HepG2 (cell line): ENCODE results near the gene BTG1. TPM values are rescaled to one million over a fixed set of nuclear protein-coding genes. Genes with fewer than 3 reads are reported as not detected.

Source experiments
- ATAC-seq: fragments of 200-7000 bp; cut with Tn5 transposase; 3 replicates; pipeline ENCODE4 v1.9.1; 2020; ENCODE audit warnings: mild to moderate bottlenecking, moderate library complexity
- BruUV-seq: library from RNA; stranded (reverse); fragments of 400-500 nt; replicated peaks from 2 replicates; lab custom pipeline; 2021; lab: Mats Ljungman, UMichigan
- CTCF ChIA-PET: fragments of 300-600 bp; formaldehyde crosslinking; extraction: SDS; loops from one replicate; lab custom pipeline; 2021; ENCODE audit warnings: low total read pairs, inconsistent platforms, low intra/inter-chr PET ratio; lab: Yijun Ruan, JAX
- POLR2A ChIA-PET: fragments of 350-600 bp; sonication (Branson Sonifier 250); formaldehyde crosslinking; loops from one replicate; lab custom pipeline; 2020; ENCODE audit warnings: antibody characterized with exemption, inconsistent platforms; lab: Yijun Ruan, JAX
- DNase-seq: peaks from one replicate; pipeline ENCODE4 v3.0.0-alpha.2; 2015; ENCODE audit warnings: low spot score
- FAIRE-seq: peaks from 3 replicates; lab custom pipeline; 2011; peaks lifted over from hg19 to GRCh38; lab: Jason Lieb, UNC
- H2AFZ ChIP-seq: one replicate; pipeline ENCODE4 v1.6.1; 2011; ENCODE audit warnings: low read length, inconsistent platforms
- H3K27ac ChIP-seq: fragments of 300-600 bp; 3 replicates; pipeline ENCODE4 v1.8.0; 2011; ENCODE audit warnings: mixed run types, mild to moderate bottlenecking, mixed read lengths, low read length, inconsistent platforms; ENCODE audit not compliant: insufficient read depth; ENCODE audit errors: extremely low read length
- H3K27me3 ChIP-seq, 2 experiments: fragments of 200-600 bp in 1 of 2; 2 replicates in 1 of 2; 3 replicates in 1 of 2; pipeline versions ENCODE4 v1.6.0 to v1.8.0; 2011; ENCODE audit warnings: low read length in 2 of 2, mild to moderate bottlenecking in 2 of 2, moderate library complexity in 2 of 2, inconsistent platforms in 1 of 2; ENCODE audit not compliant: insufficient read depth in 2 of 2, control insufficient read depth in 1 of 2
- H3K36me3 ChIP-seq, 2 experiments: fragments of 200-600 bp in 1 of 2; replicated peaks in 1 of 2; 2 replicates in 1 of 2; 3 replicates in 1 of 2; pipeline versions ENCODE4 v1.5.1 to v1.8.0; 2011; ENCODE audit warnings: low read length in 2 of 2, inconsistent platforms in 1 of 2; ENCODE audit not compliant: insufficient read depth in 2 of 2, control insufficient read depth in 1 of 2
- H3K4me1 ChIP-seq: 2 replicates; pipeline ENCODE4 v1.5.1; 2012; ENCODE audit warnings: low read length, inconsistent platforms; ENCODE audit not compliant: insufficient read depth
- H3K4me2 ChIP-seq: 2 replicates; pipeline ENCODE4 v1.6.0; 2011; ENCODE audit warnings: low read depth, low read length, inconsistent platforms
- H3K4me3 ChIP-seq, 3 experiments: fragments of 200-600 bp in 1 of 3; sonication (generic), shearing (Covaris generic) in 1 of 3; replicated peaks in 1 of 3; 2 replicates each; pipeline ENCODE4 v1.5.1; 2011 to 2016; ENCODE audit warnings: low read length in 3 of 3, inconsistent platforms in 2 of 3, low read depth in 2 of 3, mild to moderate bottlenecking in 2 of 3, control low read depth in 1 of 3, mixed read lengths in 1 of 3; ENCODE audit not compliant: insufficient read depth in 1 of 3
- H3K79me2 ChIP-seq: one replicate; pipeline ENCODE4 v1.6.1; 2011; ENCODE audit warnings: low read length, inconsistent platforms; ENCODE audit not compliant: insufficient read depth
- H3K9ac ChIP-seq: 2 replicates; pipeline ENCODE4 v1.6.0; 2011; ENCODE audit warnings: mild to moderate bottlenecking, low read depth, low read length, inconsistent platforms; ENCODE audit not compliant: insufficient read depth
- H3K9me3 ChIP-seq: 2 replicates; pipeline ENCODE4 v1.5.1; 2012; ENCODE audit warnings: mild to moderate bottlenecking, low read length
- H4K20me1 ChIP-seq: 2 replicates; pipeline ENCODE4 v1.6.0; 2011; ENCODE audit warnings: inconsistent platforms, mild to moderate bottlenecking, low read length, moderate library complexity; ENCODE audit not compliant: insufficient read depth
- KDM6A ChIP-seq: IDR thresholded peaks from 2 replicates; pipeline ENCODE4 v1.6.1; 2016; ENCODE audit warnings: low read depth
- RBM22 ChIP-seq: fragments of 200-400 bp; formaldehyde crosslinking; optimal IDR thresholded peaks from 2 replicates; pipeline ENCODE3; 2017; ENCODE audit warnings: mild to moderate bottlenecking, low read length, moderate library complexity
- SP4 ChIP-seq: sonication (generic); formaldehyde crosslinking; IDR thresholded peaks from 2 replicates; pipeline ENCODE4 v1.8.1; 2023; ENCODE audit warnings: mild to moderate bottlenecking, missing genetic modification reagents
- WIZ ChIP-seq: sonication (generic); formaldehyde crosslinking; IDR thresholded peaks from 2 replicates; pipeline ENCODE4 v1.5.1; 2020; ENCODE audit warnings: mild to moderate bottlenecking, missing genetic modification reagents
- ZNF263 ChIP-seq: sonication (generic); formaldehyde crosslinking; IDR thresholded peaks from 2 replicates; pipeline ENCODE4 v1.4.0; 2020; ENCODE audit warnings: missing genetic modification reagents
- ZNF30 ChIP-seq: sonication (generic); formaldehyde crosslinking; IDR thresholded peaks from 2 replicates; pipeline ENCODE4 v1.5.0; 2020; ENCODE audit warnings: mild to moderate bottlenecking, missing genetic modification reagents
- ZNF7 ChIP-seq: IDR thresholded peaks from 2 replicates; pipeline ENCODE4 v1.6.1; 2016; ENCODE audit warnings: missing biosample characterization, missing genetic modification reagents
- WGBS: methylation state at CpG from one replicate; pipeline ENCODE4 v1.1.6; 2017; ENCODE audit warnings: low lambda C conversion rate; 5-methylcytosine and 5-hydroxymethylcytosine counted together
- in situ Hi-C: cut with HindIII; loops from 2 replicates; pipeline ENCODE4 v1.10.0; 2017; ENCODE audit warnings: low pct_unique_long_range_greater_than_20kb; ENCODE audit not compliant: extremely low pct_ligation_motif_present
- intact Hi-C: fragments of 100-400 bp; cut with micrococcal nuclease; formaldehyde crosslinking; loops from one replicate; pipeline ENCODE4 v1.10.0; 2022; ENCODE audit not compliant: unreplicated experiment
- polyA plus RNA-seq, 8 experiments: library from polyadenylated mRNA; depleted of rRNA in 3 of 8; stranded (reverse) in 7 of 8; unstranded in 1 of 8; fragments of >200 nt; fragmentation: Illumina TruSeq in 4 of 8; extraction: Trizol in 4 of 8; gene quantifications; 2 replicates each; pipeline versions ENCODE4 v1.2.1 to v1.2.3, GENCODE V29; 2011 to 2016; ENCODE audit warnings: low read depth in 4 of 8, missing spikeins in 1 of 8, mixed read lengths in 1 of 8; ENCODE audit not compliant: insufficient read depth in 1 of 8
- total RNA-seq, 5 experiments: library from RNA; depleted of rRNA; stranded (reverse); fragments of >200 nt; fragmentation: Illumina TruSeq; extraction: Trizol; gene quantifications; 2 replicates each; pipeline ENCODE4 v1.2.3, GENCODE V29; 2016; ENCODE audit warnings: low read depth in 1 of 5
- TF ChIP-seq, protein P1 (sequence below): sonication (generic); formaldehyde crosslinking; IDR thresholded peaks from 2 replicates; pipeline ENCODE4 v1.4.0; 2020; ENCODE audit warnings: missing genetic modification reagents
- TF ChIP-seq, protein P2 (sequence below): sonication (generic); formaldehyde crosslinking; IDR thresholded peaks from 2 replicates; pipeline ENCODE4 v1.4.0; 2020; ENCODE audit warnings: missing genetic modification reagents

BTG1 gene
- total and polyA plus RNA-seq, 2 of the 13 experiments (the other 11 are each of a cell fraction or from before 2014, with no cell fraction given): 7.5 to 16.7 TPM

- FAIRE-seq (no peak), ATAC-seq (no peak), DNase-seq (no peak)
- intact Hi-C loops: loop anchor here (10.0 kb wide), 2 partner anchors 106 to 206 kb away; no protein-coding TSS in a partner anchor
- CTCF ChIA-PET: no interaction called here
- H3K27me3 ChIP-seq: no peaks in the 10 kb centered on the region; a peak in 1 of 5 replicates
- peak overlapping the region; percentile 79 for H3K4me2 ChIP-seq
- H3K4me1 ChIP-seq: peaks cover 80% of the 10 kb centered on the region
- H3K79me2 ChIP-seq: peaks cover 65% of the 10 kb centered on the region
- in situ Hi-C loops: loop anchor here (10.0 kb wide), 1 partner anchor 326 kb away; no protein-coding TSS in a partner anchor
- POLR2A ChIA-PET: no interaction called here
- H4K20me1 ChIP-seq: peaks cover 44% of the 10 kb centered on the region
- TF ChIP-seq RBM22: no peak
- peak; percentile 48; the same call in 1 of the 2 replicates for TF ChIP-seq ZNF7 (CRISPR knock-in tag)
- 91% methylated on average over 4 of the region's 4 CpGs for WGBS
- H2AFZ ChIP-seq: no peak overlapping the region
- H3K4me3 ChIP-seq: peak overlapping the region in 2 of 3 experiments; percentile 2 to 18; a peak in 2 of 6 replicates
- no peak overlapping the region; the same call in none of the 2 replicates for H3K9ac ChIP-seq
- H3K27ac ChIP-seq: no peak overlapping the region
- BruUV-seq: no TSS peak
- H3K9me3 ChIP-seq: no peaks in the 10 kb centered on the region
- no peaks in the 10 kb centered on the region for H3K36me3 ChIP-seq
These were observed 4.6 kb downstream of the BTG1 start for GRCh38 chr12:92140896-92141536.

DNA sequence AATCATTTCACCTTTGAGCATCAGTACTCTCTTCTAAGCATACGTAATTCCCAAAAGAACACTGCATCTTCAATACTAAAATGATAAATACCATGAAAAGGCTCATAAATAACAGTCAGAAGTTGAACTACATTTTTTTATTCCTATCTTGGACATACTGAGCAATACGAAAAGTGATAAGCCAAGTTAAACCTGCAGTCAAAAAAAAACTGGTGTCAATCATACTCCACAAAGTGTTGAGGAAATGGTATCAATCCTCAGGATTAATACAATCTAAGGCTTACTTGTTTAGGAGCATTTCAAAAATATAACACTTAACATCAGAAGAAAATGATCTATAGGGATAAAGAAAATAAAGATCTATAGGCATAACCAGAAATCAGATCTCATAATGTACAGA is 5.5 kb downstream of the BTG1 start:
- Histone ChIP-seq H3K27me3 (no peaks in the 10 kb centered on the region; a peak in 1 of 5 replicates), H3K36me3 (no peaks in the 10 kb centered on the region), H4K20me1 (peaks cover 44% of the 10 kb centered on the region), H2AFZ (no peak overlapping the region), H3K4me2 (peak overlapping the region; percentile 79), H3K79me2 (peaks cover 64% of the 10 kb centered on the region), H3K9ac (no peak overlapping the region), H3K27ac (no peak overlapping the region), H3K9me3 (no peaks in the 10 kb centered on the region), H3K4me1 (peaks cover 82% of the 10 kb centered on the region), H3K4me3 (peak overlapping the region in 1 of 3 experiments; percentile 18; a peak in 1 of 6 replicates)
- no peak for ATAC-seq
- WGBS: 92% methylated on average over 2 of the region's 2 CpGs
- TF ChIP-seq SP4: no peak
- TF ChIP-seq, protein P1, sequence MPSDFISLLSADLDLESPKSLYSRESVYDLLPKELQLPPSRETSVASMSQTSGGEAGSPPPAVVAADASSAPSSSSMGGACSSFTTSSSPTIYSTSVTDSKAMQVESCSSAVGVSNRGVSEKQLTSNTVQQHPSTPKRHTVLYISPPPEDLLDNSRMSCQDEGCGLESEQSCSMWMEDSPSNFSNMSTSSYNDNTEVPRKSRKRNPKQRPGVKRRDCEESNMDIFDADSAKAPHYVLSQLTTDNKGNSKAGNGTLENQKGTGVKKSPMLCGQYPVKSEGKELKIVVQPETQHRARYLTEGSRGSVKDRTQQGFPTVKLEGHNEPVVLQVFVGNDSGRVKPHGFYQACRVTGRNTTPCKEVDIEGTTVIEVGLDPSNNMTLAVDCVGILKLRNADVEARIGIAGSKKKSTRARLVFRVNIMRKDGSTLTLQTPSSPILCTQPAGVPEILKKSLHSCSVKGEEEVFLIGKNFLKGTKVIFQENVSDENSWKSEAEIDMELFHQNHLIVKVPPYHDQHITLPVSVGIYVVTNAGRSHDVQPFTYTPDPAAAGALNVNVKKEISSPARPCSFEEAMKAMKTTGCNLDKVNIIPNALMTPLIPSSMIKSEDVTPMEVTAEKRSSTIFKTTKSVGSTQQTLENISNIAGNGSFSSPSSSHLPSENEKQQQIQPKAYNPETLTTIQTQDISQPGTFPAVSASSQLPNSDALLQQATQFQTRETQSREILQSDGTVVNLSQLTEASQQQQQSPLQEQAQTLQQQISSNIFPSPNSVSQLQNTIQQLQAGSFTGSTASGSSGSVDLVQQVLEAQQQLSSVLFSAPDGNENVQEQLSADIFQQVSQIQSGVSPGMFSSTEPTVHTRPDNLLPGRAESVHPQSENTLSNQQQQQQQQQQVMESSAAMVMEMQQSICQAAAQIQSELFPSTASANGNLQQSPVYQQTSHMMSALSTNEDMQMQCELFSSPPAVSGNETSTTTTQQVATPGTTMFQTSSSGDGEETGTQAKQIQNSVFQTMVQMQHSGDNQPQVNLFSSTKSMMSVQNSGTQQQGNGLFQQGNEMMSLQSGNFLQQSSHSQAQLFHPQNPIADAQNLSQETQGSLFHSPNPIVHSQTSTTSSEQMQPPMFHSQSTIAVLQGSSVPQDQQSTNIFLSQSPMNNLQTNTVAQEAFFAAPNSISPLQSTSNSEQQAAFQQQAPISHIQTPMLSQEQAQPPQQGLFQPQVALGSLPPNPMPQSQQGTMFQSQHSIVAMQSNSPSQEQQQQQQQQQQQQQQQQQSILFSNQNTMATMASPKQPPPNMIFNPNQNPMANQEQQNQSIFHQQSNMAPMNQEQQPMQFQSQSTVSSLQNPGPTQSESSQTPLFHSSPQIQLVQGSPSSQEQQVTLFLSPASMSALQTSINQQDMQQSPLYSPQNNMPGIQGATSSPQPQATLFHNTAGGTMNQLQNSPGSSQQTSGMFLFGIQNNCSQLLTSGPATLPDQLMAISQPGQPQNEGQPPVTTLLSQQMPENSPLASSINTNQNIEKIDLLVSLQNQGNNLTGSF (CRISPR knock-in tag): no peak
- TF ChIP-seq WIZ: no peak
- TF ChIP-seq ZNF263 (CRISPR knock-in tag): no peak
- TF ChIP-seq, protein P2, sequence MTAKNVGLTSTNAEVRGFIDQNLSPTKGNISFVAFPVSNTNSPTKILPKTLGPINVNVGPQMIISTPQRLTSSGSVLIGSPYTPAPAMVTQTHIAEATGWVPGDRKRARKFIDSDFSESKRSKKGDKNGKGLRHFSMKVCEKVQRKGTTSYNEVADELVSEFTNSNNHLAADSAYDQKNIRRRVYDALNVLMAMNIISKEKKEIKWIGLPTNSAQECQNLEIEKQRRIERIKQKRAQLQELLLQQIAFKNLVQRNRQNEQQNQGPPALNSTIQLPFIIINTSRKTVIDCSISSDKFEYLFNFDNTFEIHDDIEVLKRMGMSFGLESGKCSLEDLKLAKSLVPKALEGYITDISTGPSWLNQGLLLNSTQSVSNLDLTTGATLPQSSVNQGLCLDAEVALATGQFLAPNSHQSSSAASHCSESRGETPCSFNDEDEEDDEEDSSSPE (CRISPR knock-in tag): no peak
- no peak for TF ChIP-seq ZNF30 (CRISPR knock-in tag)
- TF ChIP-seq KDM6A (CRISPR knock-in tag): no peak
- no peak for FAIRE-seq
- CTCF ChIA-PET: no interaction called here
- in situ Hi-C loops (loop anchor here (10.0 kb wide), 1 partner anchor 325 kb away; no protein-coding TSS in a partner anchor), intact Hi-C loops (loop anchor here (10.0 kb wide), 2 partner anchors 105 to 205 kb away; no protein-coding TSS in a partner anchor)
- BruUV-seq: no TSS peak
- POLR2A ChIA-PET: no interaction called here
- DNase-seq: no peak
